Measurements from ENCODE around the gene FNDC10. TPM values are rescaled to one million over a fixed set of nuclear protein-coding genes. Genes with fewer than 3 reads are reported as not detected.

Gene FNDC10
- total and polyA plus RNA-seq, 4 donors, result 0.38 to 3.0 (median 0.83) TPM

DNA sequence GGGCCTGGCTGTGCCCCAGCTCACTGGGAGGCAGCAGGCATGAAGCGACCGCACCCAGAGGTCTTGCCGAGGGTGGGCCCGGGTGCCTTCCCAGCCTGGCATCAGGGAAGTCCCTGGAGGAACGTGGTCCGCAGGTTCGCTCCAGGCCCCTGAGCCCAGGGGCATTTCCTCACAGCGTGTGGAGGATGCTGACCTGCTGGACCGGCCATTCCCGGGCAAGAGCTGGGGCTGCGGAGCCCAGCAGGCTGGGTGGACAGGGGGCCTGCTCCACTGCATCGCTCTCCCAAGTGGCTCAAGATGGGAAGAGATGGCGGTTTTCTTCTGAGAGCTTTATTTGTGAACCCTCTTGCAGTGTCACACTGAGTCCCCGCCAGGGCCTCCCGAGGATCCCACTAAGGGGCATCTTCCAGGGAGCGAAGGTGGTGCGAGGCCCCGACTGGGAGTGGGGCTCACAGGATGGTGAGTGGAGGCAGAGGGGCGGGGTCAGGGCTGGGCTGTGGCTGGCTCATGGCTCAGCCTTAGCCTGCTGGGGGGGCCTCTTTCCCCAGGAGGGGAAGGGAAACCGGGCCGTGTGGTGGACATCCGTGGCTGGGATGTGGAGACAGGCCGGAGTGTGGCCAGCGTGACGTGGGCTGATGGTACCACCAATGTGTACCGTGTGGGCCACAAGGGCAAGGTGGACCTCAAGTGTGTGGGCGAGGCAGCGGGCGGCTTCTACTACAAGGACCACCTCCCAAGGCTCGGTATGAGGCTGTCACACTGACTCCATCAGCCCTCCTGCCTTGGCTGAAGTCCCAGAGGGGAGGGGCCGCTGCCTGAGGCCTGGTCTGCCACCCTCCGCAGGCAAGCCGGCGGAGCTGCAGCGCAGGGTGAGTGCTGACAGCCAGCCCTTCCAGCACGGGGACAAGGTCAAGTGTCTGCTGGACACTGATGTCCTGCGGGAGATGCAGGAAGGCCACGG, 24.8 kb upstream of the FNDC10 start:
- H3K9me3 ChIP-seq (ENCODE audit: control insufficient read depth, low read length), result no peaks in the 10 kb centered on the region
- H3K27me3 ChIP-seq (ENCODE audit: control insufficient read depth in 1 of 2, insufficient read depth in 2 of 2, low read length in 1 of 2), result no peaks in the 10 kb centered on the region
- H3K4me1 ChIP-seq (ENCODE audit: control insufficient read depth in 1 of 2, insufficient read depth in 2 of 2, low read length in 2 of 2), result no peaks in the 10 kb centered on the region
- no peak for ATAC-seq (ENCODE audit: low FRiP score)
- WGBS, 2 donors, result 70 to 73% methylated on average over 38 of the region's 38 CpGs
- no peaks in the 10 kb centered on the region for H3K36me3 ChIP-seq (ENCODE audit: control insufficient read depth in 1 of 2, insufficient read depth in 2 of 2, low read length in 1 of 2)
- DNase-seq, result peak; percentile 53 to 71
- intact Hi-C loops (cut with DNase I), result no loop called here
- H3K27ac ChIP-seq (ENCODE audit: low read depth in 1 of 2, low read length in 2 of 2), result no peak overlapping the region
- H3K4me3 ChIP-seq (ENCODE audit: low read length in 2 of 2), result no peak overlapping the region

DNA sequence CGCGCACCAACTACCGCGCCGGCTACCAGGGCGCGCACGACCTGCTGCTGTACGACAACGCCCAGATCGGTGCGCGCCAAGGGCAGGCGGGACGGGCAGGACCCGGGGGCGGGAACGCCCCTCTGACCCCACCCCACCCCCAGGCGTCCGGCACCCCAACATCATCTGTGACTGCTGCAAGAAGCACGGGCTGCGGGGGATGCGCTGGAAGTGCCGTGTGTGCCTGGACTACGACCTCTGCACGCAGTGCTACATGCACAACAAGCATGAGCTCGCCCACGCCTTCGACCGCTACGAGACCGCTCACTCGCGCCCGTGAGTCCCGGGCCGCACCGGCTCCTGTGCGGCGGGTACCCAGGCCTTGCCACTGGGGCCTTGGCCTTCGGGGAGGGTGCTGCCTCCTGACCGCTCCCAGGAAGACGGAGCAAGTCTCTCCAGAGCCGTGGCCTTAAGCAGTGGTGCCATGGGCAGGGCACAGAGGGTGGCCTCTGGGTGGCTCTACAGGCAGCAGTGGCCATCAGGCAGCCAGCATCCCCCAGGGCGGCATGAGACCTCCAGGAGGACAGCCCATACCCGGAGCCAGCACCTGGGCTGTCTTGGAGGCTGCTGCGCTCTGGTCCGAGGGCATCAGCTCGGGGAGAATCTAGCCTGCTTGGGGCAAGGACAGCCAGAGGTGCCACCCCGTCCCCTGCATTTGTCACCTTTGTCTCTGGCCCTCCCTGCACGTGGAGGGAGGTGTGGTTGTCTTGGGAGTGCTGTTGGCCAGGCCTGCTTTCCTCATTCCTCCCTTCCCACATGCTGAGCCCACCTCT, 23.9 kb upstream of the FNDC10 start:
- Histone ChIP-seq H3K4me3 (ENCODE audit: low read length in 2 of 2) (no peak overlapping the region), H3K27ac (ENCODE audit: low read depth in 1 of 2, low read length in 2 of 2) (no peak overlapping the region), H3K36me3 (ENCODE audit: control insufficient read depth in 1 of 2, insufficient read depth in 2 of 2, low read length in 1 of 2) (no peaks in the 10 kb centered on the region), H3K4me1 (ENCODE audit: control insufficient read depth in 1 of 2, insufficient read depth in 2 of 2, low read length in 2 of 2) (no peaks in the 10 kb centered on the region), H3K9me3 (ENCODE audit: control insufficient read depth, low read length) (no peaks in the 10 kb centered on the region), H3K27me3 (ENCODE audit: control insufficient read depth in 1 of 2, insufficient read depth in 2 of 2, low read length in 1 of 2) (no peaks in the 10 kb centered on the region)
- intact Hi-C loops (cut with DNase I), result no loop called here
- no peak for ATAC-seq (ENCODE audit: low FRiP score)
- peak; percentile 44 to 73 for DNase-seq
- 92 to 93% methylated on average over 51 of the region's 51 CpGs for WGBS, 2 donors

DNA sequence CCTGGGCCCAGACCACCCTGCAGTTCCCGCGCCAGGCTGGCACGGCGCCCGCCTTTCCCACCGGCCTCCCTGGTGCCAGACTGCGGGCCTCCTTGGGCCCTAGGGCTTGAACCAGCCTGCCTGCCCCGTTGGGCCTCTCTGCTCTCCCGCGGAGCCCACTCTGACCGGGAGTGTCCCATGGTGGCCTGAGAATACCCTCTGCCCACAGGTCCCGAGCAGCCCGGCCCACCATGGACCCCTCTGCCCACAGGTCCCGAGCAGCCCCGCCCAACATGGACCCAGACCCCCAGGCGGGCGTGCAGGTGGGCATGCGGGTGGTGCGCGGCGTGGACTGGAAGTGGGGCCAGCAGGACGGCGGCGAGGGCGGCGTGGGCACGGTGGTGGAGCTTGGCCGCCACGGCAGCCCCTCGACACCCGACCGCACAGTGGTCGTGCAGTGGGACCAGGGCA, 23.3 kb upstream of the FNDC10 start:
- peak; percentile 50 to 71 for DNase-seq
- no peak for ATAC-seq (ENCODE audit: low FRiP score)
- H3K4me3 ChIP-seq (ENCODE audit: low read length in 2 of 2), result no peak overlapping the region
- no peaks in the 10 kb centered on the region for H3K4me1 ChIP-seq (ENCODE audit: control insufficient read depth in 1 of 2, insufficient read depth in 2 of 2, low read length in 2 of 2)
- no peaks in the 10 kb centered on the region for H3K36me3 ChIP-seq (ENCODE audit: control insufficient read depth in 1 of 2, insufficient read depth in 2 of 2, low read length in 1 of 2)
- no peak overlapping the region for H3K27ac ChIP-seq (ENCODE audit: low read depth in 1 of 2, low read length in 2 of 2)
- H3K27me3 ChIP-seq (ENCODE audit: control insufficient read depth in 1 of 2, insufficient read depth in 2 of 2, low read length in 1 of 2), result no peaks in the 10 kb centered on the region
- intact Hi-C loops (cut with DNase I), result no loop called here
- H3K9me3 ChIP-seq (ENCODE audit: control insufficient read depth, low read length), result no peaks in the 10 kb centered on the region
- 92 to 94% methylated on average over 32 to 33 of the region's 33 CpGs for WGBS, 2 donors

DNA sequence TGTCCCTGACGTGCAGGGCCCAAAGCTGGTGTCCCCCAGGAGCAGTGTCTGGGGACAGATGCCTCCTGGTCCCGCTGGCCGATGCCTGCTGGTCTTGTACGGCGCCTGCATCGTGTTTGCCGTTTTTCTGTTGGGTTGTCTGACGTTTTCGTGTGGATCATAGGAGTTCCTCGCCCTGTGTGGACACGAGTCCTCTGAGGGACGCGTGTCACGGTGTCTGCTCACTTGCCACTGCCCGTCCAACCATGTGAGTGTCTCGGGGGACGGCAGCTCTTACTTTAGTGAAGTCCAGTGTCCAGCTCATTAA, 22.8 kb upstream of the FNDC10 start:
- intact Hi-C loops (cut with DNase I), result no loop called here
- ATAC-seq (ENCODE audit: low FRiP score) (no peak), DNase-seq (no peak)
- no peaks in the 10 kb centered on the region for H3K4me1 ChIP-seq (ENCODE audit: control insufficient read depth in 1 of 2, insufficient read depth in 2 of 2, low read length in 2 of 2)
- H3K27ac ChIP-seq (ENCODE audit: low read depth in 1 of 2, low read length in 2 of 2), result no peak overlapping the region
- no peak overlapping the region for H3K4me3 ChIP-seq (ENCODE audit: low read length in 2 of 2)
- no peaks in the 10 kb centered on the region for H3K36me3 ChIP-seq (ENCODE audit: control insufficient read depth in 1 of 2, insufficient read depth in 2 of 2, low read length in 1 of 2)
- 87 to 88% methylated on average over 17 of the region's 17 CpGs for WGBS, 2 donors
- no peaks in the 10 kb centered on the region for H3K27me3 ChIP-seq (ENCODE audit: control insufficient read depth in 1 of 2, insufficient read depth in 2 of 2, low read length in 1 of 2)
- no peaks in the 10 kb centered on the region for H3K9me3 ChIP-seq (ENCODE audit: control insufficient read depth, low read length)

DNA sequence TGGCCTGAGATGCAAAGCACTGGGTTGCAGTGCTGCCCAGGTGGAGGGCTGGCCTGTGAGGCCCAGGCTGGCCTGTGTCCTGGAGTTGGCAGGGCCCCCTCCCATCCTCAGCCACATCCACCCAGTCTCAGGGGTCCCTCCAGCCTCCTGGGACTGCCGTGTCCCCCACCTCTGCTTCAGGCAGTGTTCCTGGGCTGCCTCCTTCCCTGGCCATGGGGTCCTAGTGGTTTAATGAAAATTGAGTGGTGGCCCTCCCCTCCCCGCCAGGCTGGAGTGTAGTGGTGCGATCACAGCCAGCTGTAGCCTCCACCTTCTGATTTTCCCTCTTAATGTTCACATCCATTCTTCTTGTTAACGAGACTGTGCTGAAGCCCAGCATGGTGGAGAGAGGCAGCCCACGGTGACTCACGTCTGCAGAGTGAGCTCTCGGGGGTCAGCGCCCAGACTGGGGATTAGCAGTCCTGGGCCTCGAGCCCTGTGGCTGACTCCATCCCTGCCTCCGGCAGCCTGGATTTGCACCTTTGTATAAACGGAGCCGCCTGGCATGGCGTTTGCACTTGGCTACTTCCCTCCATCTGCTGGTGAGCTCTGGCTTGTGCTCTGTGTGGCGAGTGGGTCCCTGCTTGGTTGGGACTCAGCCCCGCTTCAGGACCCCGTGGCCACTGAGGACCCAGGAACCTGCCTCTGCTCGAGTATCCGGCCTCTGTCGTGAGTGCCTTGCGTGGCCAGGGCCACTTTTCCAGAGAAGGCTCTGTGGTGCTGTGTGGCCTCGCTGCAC, 22.3 kb upstream of the FNDC10 start:
- Histone ChIP-seq H3K27me3 (ENCODE audit: control insufficient read depth in 1 of 2, insufficient read depth in 2 of 2, low read length in 1 of 2) (no peaks in the 10 kb centered on the region), H3K4me1 (ENCODE audit: control insufficient read depth in 1 of 2, insufficient read depth in 2 of 2, low read length in 2 of 2) (no peaks in the 10 kb centered on the region), H3K4me3 (ENCODE audit: low read length in 2 of 2) (no peak overlapping the region), H3K36me3 (ENCODE audit: control insufficient read depth in 1 of 2, insufficient read depth in 2 of 2, low read length in 1 of 2) (no peaks in the 10 kb centered on the region), H3K9me3 (ENCODE audit: control insufficient read depth, low read length) (no peaks in the 10 kb centered on the region), H3K27ac (ENCODE audit: low read depth in 1 of 2, low read length in 2 of 2) (no peak overlapping the region)
- no peak for ATAC-seq (ENCODE audit: low FRiP score)
- WGBS, 2 donors, result 68 to 77% methylated on average over 21 of the region's 21 CpGs
- DNase-seq, result peak; percentile 48 to 77
- intact Hi-C loops (cut with DNase I), result no loop called here

DNA sequence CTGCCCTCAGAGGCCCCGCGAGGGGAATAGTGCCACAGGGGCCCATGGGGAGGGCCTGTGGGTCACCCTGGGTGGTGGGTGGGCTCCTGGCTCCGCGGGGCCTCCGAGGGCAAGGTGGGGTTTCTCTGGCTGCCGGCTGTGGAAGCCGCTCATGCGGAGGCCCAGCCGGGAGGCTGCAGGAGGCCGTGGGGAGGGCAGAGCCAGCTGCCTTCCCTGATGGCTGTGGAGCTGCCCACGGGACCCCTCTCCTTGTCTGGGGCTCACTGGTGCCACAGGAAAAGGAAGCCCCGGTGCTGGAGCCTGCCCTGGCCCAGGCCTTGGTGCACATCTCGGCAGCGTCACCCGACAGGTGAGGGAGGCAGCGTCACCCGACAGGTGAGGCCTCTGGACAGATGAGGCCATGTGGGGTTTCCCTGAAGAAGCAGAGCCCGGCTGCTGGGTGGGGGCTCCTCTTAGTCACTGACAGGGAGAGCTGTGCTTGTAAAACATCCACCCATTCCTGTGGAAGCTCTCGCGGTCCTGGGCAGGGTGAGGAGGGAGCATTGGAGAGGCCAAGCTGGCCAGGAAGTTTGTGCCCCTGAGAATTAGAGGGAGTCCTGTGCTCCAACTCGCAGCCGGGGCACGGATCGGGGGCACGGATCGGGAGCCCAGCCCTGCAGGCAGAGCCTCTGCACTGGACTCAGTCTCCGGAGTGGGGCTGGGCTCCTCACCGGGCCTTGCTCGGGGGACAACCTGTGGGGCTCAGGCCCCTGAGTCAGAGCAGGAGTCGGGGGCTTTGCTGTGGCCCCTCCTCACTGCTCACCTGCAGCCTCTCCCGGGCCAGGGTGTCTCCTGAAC, 21.5 kb upstream of the FNDC10 start:
- Histone ChIP-seq H3K27me3 (ENCODE audit: control insufficient read depth in 1 of 2, insufficient read depth in 2 of 2, low read length in 1 of 2) (no peaks in the 10 kb centered on the region), H3K27ac (ENCODE audit: low read depth in 1 of 2, low read length in 2 of 2) (no peak overlapping the region), H3K4me3 (ENCODE audit: low read length in 2 of 2) (no peak overlapping the region), H3K4me1 (ENCODE audit: control insufficient read depth in 1 of 2, insufficient read depth in 2 of 2, low read length in 2 of 2) (no peaks in the 10 kb centered on the region), H3K9me3 (ENCODE audit: control insufficient read depth, low read length) (no peaks in the 10 kb centered on the region), H3K36me3 (ENCODE audit: control insufficient read depth in 1 of 2, insufficient read depth in 2 of 2, low read length in 1 of 2) (no peaks in the 10 kb centered on the region)
- 85 to 86% methylated on average over 28 to 31 of the region's 31 CpGs for WGBS, 2 donors
- intact Hi-C loops (cut with DNase I), result no loop called here
- DNase-seq (peak in 1 of 2 donors; percentile 72), ATAC-seq (ENCODE audit: low FRiP score) (no peak)

DNA sequence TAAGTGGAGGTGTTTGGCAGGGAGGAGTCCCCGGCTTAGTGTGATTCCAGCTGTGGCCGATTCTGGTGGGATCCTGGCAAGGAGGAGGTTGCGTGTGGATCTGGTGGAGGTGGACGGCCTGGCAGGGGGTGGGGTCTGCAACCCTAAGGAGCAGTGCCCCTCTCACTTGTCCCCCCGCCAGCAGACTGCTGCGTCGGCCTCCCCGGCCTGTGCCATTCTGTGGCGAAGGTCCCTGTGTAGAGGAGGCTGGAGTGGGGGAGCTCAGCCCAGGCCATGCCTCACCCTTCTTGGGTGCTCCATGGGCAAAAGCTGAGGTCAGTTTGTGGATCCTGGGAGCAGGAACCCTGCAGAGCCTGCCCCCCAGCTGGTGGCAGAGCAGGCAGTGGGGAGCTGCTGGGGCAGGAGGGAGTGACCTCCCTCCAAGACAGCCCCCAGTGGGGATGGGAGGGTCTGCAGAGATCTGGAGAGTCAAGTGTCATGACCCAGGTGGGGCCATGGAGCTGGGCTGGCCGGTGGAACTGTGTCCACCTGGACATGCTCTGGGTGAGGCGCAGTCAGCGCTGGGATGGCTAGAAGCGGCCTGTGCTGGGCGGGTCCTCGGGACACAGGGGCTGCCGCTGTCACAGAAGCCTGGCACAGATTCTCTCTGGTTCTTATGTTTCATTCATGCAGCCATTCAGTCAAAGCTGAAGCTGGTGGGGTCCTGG, 20.7 kb upstream of the FNDC10 start:
- Histone ChIP-seq H3K36me3 (ENCODE audit: control insufficient read depth in 1 of 2, insufficient read depth in 2 of 2, low read length in 1 of 2) (no peaks in the 10 kb centered on the region), H3K9me3 (ENCODE audit: control insufficient read depth, low read length) (no peaks in the 10 kb centered on the region), H3K27ac (ENCODE audit: low read depth in 1 of 2, low read length in 2 of 2) (no peak overlapping the region), H3K27me3 (ENCODE audit: control insufficient read depth in 1 of 2, insufficient read depth in 2 of 2, low read length in 1 of 2) (no peaks in the 10 kb centered on the region), H3K4me3 (ENCODE audit: low read length in 2 of 2) (no peak overlapping the region), H3K4me1 (ENCODE audit: control insufficient read depth in 1 of 2, insufficient read depth in 2 of 2, low read length in 2 of 2) (no peaks in the 10 kb centered on the region)
- DNase-seq (peak; percentile 41 to 67), ATAC-seq (ENCODE audit: low FRiP score) (no peak)
- intact Hi-C loops (cut with DNase I), result no loop called here
- 85 to 88% methylated on average over 16 of the region's 16 CpGs for WGBS, 2 donors

Data from aorta (tissue), 5 donors.